Uterus (tissue), 2 donors: Measurements from ENCODE around the gene SRC.

Experiments used
- POLR2A ChIP-seq, 2 donors: fragments of 450-650 bp; IDR thresholded peaks; one replicate each; pipeline ENCODE4 v1.6.1; 2016; ENCODE audit warnings: antibody characterized with exemption in 2 of 2, mild to moderate bottlenecking in 1 of 2, moderate library complexity in 1 of 2
- TF ChIP-seq, protein P1 (sequence below), 4 experiments: fragments of 200-600 bp in 2 of 4; fragments of 450-650 bp in 2 of 4; sonication (generic) in 2 of 4; IDR thresholded peaks; one replicate each; pipeline ENCODE4 v1.5.1; 2016 to 2019; ENCODE audit warnings: antibody characterized with exemption in 4 of 4, mild to moderate bottlenecking in 2 of 4, moderate library complexity in 1 of 4

- TF ChIP-seq, protein P1, sequence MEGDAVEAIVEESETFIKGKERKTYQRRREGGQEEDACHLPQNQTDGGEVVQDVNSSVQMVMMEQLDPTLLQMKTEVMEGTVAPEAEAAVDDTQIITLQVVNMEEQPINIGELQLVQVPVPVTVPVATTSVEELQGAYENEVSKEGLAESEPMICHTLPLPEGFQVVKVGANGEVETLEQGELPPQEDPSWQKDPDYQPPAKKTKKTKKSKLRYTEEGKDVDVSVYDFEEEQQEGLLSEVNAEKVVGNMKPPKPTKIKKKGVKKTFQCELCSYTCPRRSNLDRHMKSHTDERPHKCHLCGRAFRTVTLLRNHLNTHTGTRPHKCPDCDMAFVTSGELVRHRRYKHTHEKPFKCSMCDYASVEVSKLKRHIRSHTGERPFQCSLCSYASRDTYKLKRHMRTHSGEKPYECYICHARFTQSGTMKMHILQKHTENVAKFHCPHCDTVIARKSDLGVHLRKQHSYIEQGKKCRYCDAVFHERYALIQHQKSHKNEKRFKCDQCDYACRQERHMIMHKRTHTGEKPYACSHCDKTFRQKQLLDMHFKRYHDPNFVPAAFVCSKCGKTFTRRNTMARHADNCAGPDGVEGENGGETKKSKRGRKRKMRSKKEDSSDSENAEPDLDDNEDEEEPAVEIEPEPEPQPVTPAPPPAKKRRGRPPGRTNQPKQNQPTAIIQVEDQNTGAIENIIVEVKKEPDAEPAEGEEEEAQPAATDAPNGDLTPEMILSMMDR (IDR thresholded peaks at IDR 0.05): no peak
- TF ChIP-seq POLR2A (IDR thresholded peaks at IDR 0.05): no peak
Observed at GRCh38 chr20:37438464-37439222, 92.7 kb downstream of the SRC start.
